Bone marrow (tissue), 2 donors: ENCODE measurements around the gene KEL.

Experiments used
- DNase-seq, 2 donors: peaks; one replicate each; lab custom pipeline; 2025; lab: John Stamatoyannopoulos, UW

KEL gene

GRCh38 chr7:142962991-142963390, 828 bp upstream of the KEL start:
- no peak for DNase-seq

- no peak for DNase-seq
Observed at GRCh38 chr7:142961595-142961972, 579 bp downstream of the KEL start.

- DNase-seq, result no peak
Observed at GRCh38 chr7:142960955-142961512, 1.1 kb downstream of the KEL start.

- DNase-seq, result no peak
Observed at GRCh38 chr7:142959202-142959601, 3.0 kb downstream of the KEL start.

- no peak for DNase-seq
Observed at GRCh38 chr7:142957723-142958122, 4.4 kb downstream of the KEL start.

GRCh38 chr7:142956951-142957623, 5.1 kb downstream of the KEL start:
- DNase-seq, result no peak

- DNase-seq, result no peak
Observed at GRCh38 chr7:142954680-142955268, 7.4 kb downstream of the KEL start.

GRCh38 chr7:142950235-142950634, 11.9 kb downstream of the KEL start:
- DNase-seq, result no peak

GRCh38 chr7:142948603-142949002, 13.6 kb downstream of the KEL start:
- DNase-seq, result no peak

- DNase-seq, result no peak
Observed at GRCh38 chr7:142945001-142945400, 17.2 kb downstream of the KEL start.

GRCh38 chr7:142943706-142944268, 18.4 kb downstream of the KEL start:
- no peak for DNase-seq

- DNase-seq, result no peak
Observed at GRCh38 chr7:142942746-142943145, 19.4 kb downstream of the KEL start.

GRCh38 chr7:142941541-142941940, 20.6 kb downstream of the KEL start:
- DNase-seq, result no peak

GRCh38 chr7:142940966-142941535, 21.1 kb downstream of the KEL start:
- DNase-seq, result no peak

- no peak for DNase-seq
Observed at GRCh38 chr7:142939226-142939910, 22.8 kb downstream of the KEL start, which contains the start of gene LLCFC1. LLCFC1 (plus strand) TSS chr7:142939484; CDS start chr7:142939622, 138 bp downstream.

GRCh38 chr7:142938611-142939010, 23.6 kb downstream of the KEL start:
- no peak for DNase-seq

GRCh38 chr7:142935941-142936565, 26.1 kb downstream of the KEL start:
- no peak for DNase-seq

GRCh38 chr7:142934056-142934455, 28.1 kb downstream of the KEL start:
- no peak for DNase-seq

- DNase-seq, result no peak
Observed at GRCh38 chr7:142933624-142934023, 28.5 kb downstream of the KEL start, which contains the start of gene TRPV5. TRPV5 (minus strand) TSS chr7:142933746; CDS start chr7:142933459, 287 bp downstream.

- DNase-seq, result no peak
Observed at GRCh38 chr7:142933092-142933475, 29.1 kb downstream of the KEL start.

- DNase-seq, result no peak
Observed at GRCh38 chr7:142932386-142933091, 29.6 kb downstream of the KEL start.
